K562 (cell line): ENCODE results near the gene NXN.

Experiments used
- CHD4 ChIP-seq: fragments of 200-600 bp; sonication (generic); IDR thresholded peaks from 3 replicates; pipeline ENCODE4 v1.6.1; 2012; ENCODE audit warnings: low read depth, mild to moderate bottlenecking, mixed read lengths, low read length, inconsistent platforms; ENCODE audit not compliant: insufficient read depth, insufficient replicate concordance, poor library complexity, severe bottlenecking
- EGR1 ChIP-seq: fragments of 450-650 bp; conservative IDR thresholded peaks from 2 replicates; pipeline ENCODE4 v1.6.1; 2017; ENCODE audit warnings: mild to moderate bottlenecking
- EZH2 ChIP-seq: IDR thresholded peaks from 2 replicates; pipeline ENCODE4 v1.6.1; 2012; ENCODE audit warnings: low read depth, mild to moderate bottlenecking, inconsistent platforms, low read length, borderline replicate concordance
- HDAC2 ChIP-seq: fragments of 450-650 bp; IDR thresholded peaks from 2 replicates; pipeline ENCODE4 v1.6.1; 2016; ENCODE audit warnings: mild to moderate bottlenecking
- ZFP30 ChIP-seq: fragments of 250-450 bp; sonication (Bioruptor Pico); IDR thresholded peaks from 2 replicates; pipeline ENCODE4 v1.8.0; 2022; ENCODE audit warnings: moderate library complexity, mild to moderate bottlenecking, inconsistent platforms, borderline replicate concordance
- ZNF146 ChIP-seq: IDR thresholded peaks from one replicate; pipeline ENCODE4 v1.6.1; 2018; ENCODE audit warnings: missing compliant biosample characterization; ENCODE audit not compliant: unreplicated experiment
- ZNF253 ChIP-seq: fragments of 250-450 bp; sonication (Bioruptor Pico); conservative IDR thresholded peaks from 2 replicates; pipeline ENCODE4 v1.6.1; 2021; ENCODE audit warnings: mild to moderate bottlenecking
- TF ChIP-seq, protein P1 (sequence below), 3 experiments: IDR thresholded peaks in 2 of 3; conservative IDR thresholded peaks in 1 of 3; 2 replicates each; pipeline ENCODE4 v1.5.1; 2011 to 2012; ENCODE audit warnings: low read length in 3 of 3, mild to moderate bottlenecking in 3 of 3, control low read depth in 2 of 3, improper control_type of control experiment in 1 of 3, inconsistent platforms in 1 of 3, low read depth in 1 of 3, mixed read lengths in 1 of 3, moderate library complexity in 1 of 3; ENCODE audit not compliant: insufficient read depth in 2 of 3

DNA sequence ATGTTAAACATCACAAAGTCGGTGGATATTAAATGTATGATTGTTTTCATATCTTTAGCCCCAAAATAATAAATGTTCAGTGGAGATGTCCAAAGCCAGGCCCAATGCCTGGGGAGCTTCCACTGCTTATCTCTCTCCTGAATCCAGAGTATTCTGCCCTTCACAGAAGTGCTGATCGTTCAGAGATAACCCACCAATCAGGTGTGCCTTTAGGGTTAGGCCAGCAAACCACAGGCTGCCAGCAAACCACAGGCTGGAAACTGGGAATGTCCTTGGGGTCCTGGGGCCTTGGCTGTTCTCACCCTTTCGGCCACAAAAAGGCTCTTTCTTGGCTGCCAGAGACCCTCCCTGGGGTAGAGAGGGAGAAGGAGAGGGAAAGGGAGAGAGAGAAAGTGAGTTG is 33.9 kb downstream of the NXN start:
- no peak for TF ChIP-seq ZNF253 (CRISPR knock-in tag)
- TF ChIP-seq, protein P1, sequence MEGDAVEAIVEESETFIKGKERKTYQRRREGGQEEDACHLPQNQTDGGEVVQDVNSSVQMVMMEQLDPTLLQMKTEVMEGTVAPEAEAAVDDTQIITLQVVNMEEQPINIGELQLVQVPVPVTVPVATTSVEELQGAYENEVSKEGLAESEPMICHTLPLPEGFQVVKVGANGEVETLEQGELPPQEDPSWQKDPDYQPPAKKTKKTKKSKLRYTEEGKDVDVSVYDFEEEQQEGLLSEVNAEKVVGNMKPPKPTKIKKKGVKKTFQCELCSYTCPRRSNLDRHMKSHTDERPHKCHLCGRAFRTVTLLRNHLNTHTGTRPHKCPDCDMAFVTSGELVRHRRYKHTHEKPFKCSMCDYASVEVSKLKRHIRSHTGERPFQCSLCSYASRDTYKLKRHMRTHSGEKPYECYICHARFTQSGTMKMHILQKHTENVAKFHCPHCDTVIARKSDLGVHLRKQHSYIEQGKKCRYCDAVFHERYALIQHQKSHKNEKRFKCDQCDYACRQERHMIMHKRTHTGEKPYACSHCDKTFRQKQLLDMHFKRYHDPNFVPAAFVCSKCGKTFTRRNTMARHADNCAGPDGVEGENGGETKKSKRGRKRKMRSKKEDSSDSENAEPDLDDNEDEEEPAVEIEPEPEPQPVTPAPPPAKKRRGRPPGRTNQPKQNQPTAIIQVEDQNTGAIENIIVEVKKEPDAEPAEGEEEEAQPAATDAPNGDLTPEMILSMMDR (IDR thresholded peaks at IDR 0.05 in 2 of 3, conservative IDR thresholded peaks at IDR 0.05 in 1 of 3; ENCODE audit: insufficient read depth in 2 of 3, low read depth in 1 of 3, low read length in 3 of 3), result no peak
- TF ChIP-seq ZNF146 (CRISPR knock-in tag), result no peak
- no peak for TF ChIP-seq HDAC2
- TF ChIP-seq EZH2, result no peak
- no peak for TF ChIP-seq EGR1
- TF ChIP-seq ZFP30 (CRISPR knock-in tag), result no peak
- TF ChIP-seq CHD4, result no peak
